SK-N-MC (cell line): Measurements from ENCODE around the gene GREB1.

ENCODE experiments used
- EZH2 ChIP-seq: fragments of 200-600 bp; sonication (generic); IDR thresholded peaks from one replicate; pipeline ENCODE4 v1.6.1; 2017; ENCODE audit warnings: antibody characterized with exemption
- FOXP2 ChIP-seq: optimal IDR thresholded peaks from 2 replicates; pipeline ENCODE3; 2011; ENCODE audit warnings: mild to moderate bottlenecking, moderate library complexity; ENCODE audit not compliant: insufficient read depth; ENCODE audit errors: extremely low read length, control extremely low read depth
- POLR2AphosphoS5 ChIP-seq: IDR thresholded peaks from 2 replicates; pipeline ENCODE4 v1.6.1; 2012; ENCODE audit warnings: mild to moderate bottlenecking, low read depth, low read length, borderline replicate concordance

DNA sequence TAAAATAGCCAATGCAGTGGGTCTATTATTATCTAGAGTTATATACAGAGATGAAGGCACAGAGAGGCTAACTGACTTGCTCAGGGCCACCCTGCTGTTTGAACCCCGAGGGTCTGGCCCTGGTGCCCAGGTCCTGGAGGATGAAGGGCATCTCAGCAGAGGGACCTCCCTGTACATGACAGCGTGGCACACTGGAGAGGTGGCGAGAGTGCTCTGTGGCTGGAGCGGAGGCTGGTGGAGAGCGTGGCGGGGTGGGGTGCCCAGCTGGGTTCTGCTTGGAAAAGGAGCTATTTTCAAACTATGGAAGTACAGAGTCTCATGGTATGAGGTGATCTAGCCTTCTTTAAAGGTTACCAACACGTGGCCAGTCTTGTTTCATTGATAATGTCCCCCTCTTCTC is 35.8 kb downstream of the GREB1 start:
- no peak for TF ChIP-seq EZH2
- TF ChIP-seq POLR2AphosphoS5, result no peak
- TF ChIP-seq FOXP2, result no peak
